NCI-H2171 treated with DMSO at 0.1 percent for 48 hours (cell line): Measurements from ENCODE around the gene MAST3.

Source experiments
- DNase-seq: peaks from one replicate; lab custom pipeline; 2025; lab: John Stamatoyannopoulos, UW

MAST3 gene

GRCh38 chr19:18190278-18190677, 92.7 kb downstream of the MAST3 start:
- DNase-seq = no peak

GRCh38 chr19:18191640-18192062, 94.1 kb downstream of the MAST3 start:
- DNase-seq = no peak

GRCh38 chr19:18192673-18193387, 95.3 kb downstream of the MAST3 start, which contains the start of gene MPV17L2:
Gene MPV17L2 (plus strand): TSS chr19:18193218. CDS start chr19:18193282, 64 bp downstream.
- peak; percentile 100 for DNase-seq

- no peak for DNase-seq
Measured at GRCh38 chr19:18193388-18194180, 96.0 kb downstream of the MAST3 start.

GRCh38 chr19:18194181-18194530, 96.6 kb downstream of the MAST3 start:
- no peak for DNase-seq

- no peak for DNase-seq
Measured at GRCh38 chr19:18194554-18195238, 97.1 kb downstream of the MAST3 start.

- no peak for DNase-seq
Measured at GRCh38 chr19:18196511-18196845, 98.9 kb downstream of the MAST3 start.

GRCh38 chr19:18197306-18197705, 99.7 kb downstream of the MAST3 start:
- DNase-seq = no peak

GRCh38 chr19:18197941-18198340, 100.4 kb downstream of the MAST3 start:
- DNase-seq = no peak

GRCh38 chr19:18198374-18198773, 100.8 kb downstream of the MAST3 start:
- DNase-seq = no peak
